Right ventricle myocardium superior (tissue), 1 donor: ENCODE measurements around the gene HEYL. TPM values are rescaled to one million over a fixed set of nuclear protein-coding genes. Genes with fewer than 3 reads are reported as not detected.
A peak's percentile ranks its signal among the peaks of the same experiment; 100 is the strongest.

Experiments
- ATAC-seq: fragments of 200-7000 bp; cut with Tn5 transposase; one replicate; pipeline ENCODE4 v1.9.1; 2020; ENCODE audit warnings: mild to moderate bottlenecking; ENCODE audit not compliant: poor library complexity
- DNase-seq: peaks from one replicate; pipeline ENCODE4 v3.0.0-alpha.2; 2020
- intact Hi-C: fragments of 100-400 bp; cut with DNase I; formaldehyde crosslinking; loops from one replicate; pipeline ENCODE4 v1.11.2; 2022
- total RNA-seq: library from RNA; stranded (reverse); fragmentation: NEBNext Ultra II Directional; extraction: Animal tissue kit (Norgen Biotek cat#: 25700); gene quantifications from one replicate; pipeline ENCODE4 v1.2.1, GENCODE V29; 2021
- donor health status: DM: no; HTN: yes; CAD: no; lungs with severe emphysema.

The HEYL gene
- total RNA-seq, 1 donor from 2014 or later = 16.9 TPM

GRCh38 chr1:39574646-39575045 lies 64.8 kb downstream of the HEYL start:
- intact Hi-C loops = no loop called here
- no peak for DNase-seq
- ATAC-seq = peak; percentile 44

Other genes with a start within 250 kb of the HEYL start
- gene BMP8A, start 148.0 kb downstream of the HEYL start, total RNA-seq = 0.30 TPM
- 232 TPM for gene PABPC4, start 62.9 kb downstream of the HEYL start, total RNA-seq
- 30.4 TPM for gene NT5C1A, start 32.5 kb upstream of the HEYL start, total RNA-seq
- 2.8 TPM for gene HPCAL4, start 51.8 kb upstream of the HEYL start, total RNA-seq
- 27.9 TPM for gene PPIE, start 99.2 kb upstream of the HEYL start, total RNA-seq
- gene OXCT2, start 131.7 kb upstream of the HEYL start, total RNA-seq = 0.65 TPM
- 0.27 TPM for gene BMP8B, start 149.2 kb upstream of the HEYL start, total RNA-seq
- gene TRIT1, start 243.9 kb upstream of the HEYL start, total RNA-seq = 17.1 TPM